HG03558 (cell line): ENCODE data around the gene TMEM138.

Experiments
- ATAC-seq: cut with Tn5 transposase; IDR thresholded peaks from one replicate; pipeline ENCODE4 v1.9.1; 2021; ENCODE audit warnings: moderate number of reproducible peaks; ENCODE audit not compliant: unreplicated experiment; ENCODE audit errors: extremely low read depth

TMEM138 gene

GRCh38 chr11:61340979-61341378, 21.2 kb upstream of the TMEM138 start:
- ATAC-seq: no peak

GRCh38 chr11:61341706-61342105, 20.5 kb upstream of the TMEM138 start:
- no peak for ATAC-seq

- ATAC-seq: no peak
Observed at GRCh38 chr11:61342207-61342803, 19.9 kb upstream of the TMEM138 start.

GRCh38 chr11:61343792-61344745, 18.1 kb upstream of the TMEM138 start:
- ATAC-seq: no peak

- no peak for ATAC-seq
Observed at GRCh38 chr11:61345170-61345610, 17.0 kb upstream of the TMEM138 start.

DNA sequence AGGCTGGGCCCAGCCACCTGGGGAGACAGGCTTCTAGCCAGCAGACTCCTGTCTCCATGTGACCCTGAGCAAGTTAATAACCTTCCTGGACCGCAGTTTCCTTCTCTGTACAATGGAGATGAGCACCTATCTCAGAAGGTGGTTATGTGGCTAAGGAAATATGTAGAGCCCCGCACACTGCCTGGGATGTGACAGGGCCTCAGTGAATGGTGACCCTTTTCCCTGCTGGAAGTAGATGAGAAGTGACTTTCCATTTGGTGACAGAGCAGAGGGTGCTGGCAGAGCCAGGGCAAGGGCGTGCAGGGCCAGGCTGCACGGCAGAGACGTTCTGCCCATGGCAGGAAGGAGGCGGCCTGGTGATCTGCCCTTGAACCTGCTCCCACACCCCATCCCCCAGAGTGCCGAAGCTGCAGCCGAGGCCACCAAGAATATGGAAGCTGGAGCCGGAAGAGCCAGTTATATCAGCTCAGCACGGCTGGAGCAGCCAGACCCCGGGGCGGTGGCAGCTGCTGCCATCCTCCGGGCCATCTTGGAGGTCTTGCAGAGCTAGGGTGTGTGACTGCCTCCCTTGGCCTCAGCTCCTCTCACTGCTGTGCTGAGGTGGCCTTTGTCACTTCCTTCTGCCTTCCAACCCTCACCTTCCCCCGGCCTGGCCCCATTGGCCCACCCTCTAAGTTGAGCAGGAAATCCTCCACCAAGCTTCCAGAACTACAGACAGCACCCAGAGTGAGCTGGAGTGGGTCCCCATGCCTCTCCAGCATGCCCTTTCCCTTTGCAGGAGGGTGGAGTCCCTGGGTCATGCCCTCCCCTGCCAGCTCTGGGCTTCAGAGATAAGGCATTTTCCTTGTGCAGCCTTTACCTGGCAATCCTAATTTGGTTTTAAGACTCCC, 16.0 kb upstream of the TMEM138 start:
- no peak for ATAC-seq

DNA sequence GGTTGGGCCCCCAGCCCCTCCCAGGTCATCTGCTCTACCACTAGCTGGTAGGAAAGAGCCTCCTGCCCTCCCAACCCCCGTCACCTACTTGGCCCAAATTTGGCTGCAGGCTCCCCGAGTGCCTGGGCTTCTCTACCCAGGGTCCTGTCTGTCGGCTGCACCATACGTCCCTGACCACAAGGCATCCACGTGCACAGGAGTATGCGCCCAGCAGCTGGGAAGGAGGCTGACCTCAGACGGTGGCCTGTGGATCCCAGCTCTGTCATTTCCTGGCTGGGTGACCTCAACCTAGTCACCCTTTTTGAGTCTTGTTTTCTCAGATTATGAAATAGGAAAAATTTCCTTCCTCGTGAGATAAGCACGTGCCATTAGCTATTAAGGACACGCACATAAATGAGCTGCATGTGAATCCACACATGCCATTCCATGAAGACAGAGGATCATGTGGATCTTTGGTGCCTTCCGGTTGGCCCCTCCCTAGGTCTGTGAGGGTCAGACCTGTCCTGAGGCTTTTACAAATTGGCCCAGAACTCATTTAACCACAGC, 14.2 kb upstream of the TMEM138 start:
- ATAC-seq: no peak

GRCh38 chr11:61349189-61349751, 12.9 kb upstream of the TMEM138 start:
- ATAC-seq: no peak

DNA sequence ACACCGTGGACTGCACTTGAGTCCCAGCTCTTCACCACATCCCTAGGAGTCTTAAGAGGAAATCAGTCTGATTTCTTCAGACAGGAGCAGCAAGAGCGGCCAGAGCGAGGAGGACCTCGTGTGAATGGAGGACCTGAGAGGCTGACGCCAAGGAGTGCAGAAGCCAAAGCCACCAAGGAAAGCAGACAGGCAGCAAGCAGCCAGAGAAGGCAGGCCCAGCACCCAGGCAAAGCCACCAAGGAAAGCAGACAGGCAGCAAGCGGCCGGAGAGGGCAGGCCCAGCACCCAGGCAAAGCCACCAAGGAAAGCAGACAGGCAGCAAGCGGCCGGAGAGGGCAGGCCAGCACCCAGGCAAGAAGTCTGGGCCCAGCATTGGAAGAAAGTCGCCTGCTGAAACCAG, 12.3 kb upstream of the TMEM138 start:
- no peak for ATAC-seq

- no peak for ATAC-seq
Observed at GRCh38 chr11:61350336-61350735, 11.8 kb upstream of the TMEM138 start.

- no peak for ATAC-seq
Observed at GRCh38 chr11:61350803-61351202, 11.4 kb upstream of the TMEM138 start.

DNA sequence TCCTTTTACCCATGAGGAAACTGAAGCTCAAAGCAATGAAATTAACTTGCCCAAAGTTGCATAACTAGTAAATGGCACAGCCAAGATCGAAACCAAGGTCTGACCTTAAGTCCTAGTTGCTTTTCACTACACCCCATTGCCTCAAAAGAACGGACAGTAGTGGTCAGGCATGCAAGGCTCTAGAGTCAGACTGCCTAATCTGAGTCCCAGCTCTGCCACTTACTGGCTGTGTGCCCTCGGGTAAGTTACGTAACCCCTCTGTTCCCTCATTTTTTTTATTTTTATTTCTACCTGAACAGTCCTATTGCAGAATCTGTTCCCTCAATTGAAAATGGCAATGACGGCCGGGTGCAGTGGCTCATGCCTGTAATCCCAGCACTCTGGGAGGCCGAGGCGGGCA, 10.1 kb upstream of the TMEM138 start:
- no peak for ATAC-seq

- ATAC-seq: no peak
Observed at GRCh38 chr11:61353131-61354067, 8.8 kb upstream of the TMEM138 start.

DNA sequence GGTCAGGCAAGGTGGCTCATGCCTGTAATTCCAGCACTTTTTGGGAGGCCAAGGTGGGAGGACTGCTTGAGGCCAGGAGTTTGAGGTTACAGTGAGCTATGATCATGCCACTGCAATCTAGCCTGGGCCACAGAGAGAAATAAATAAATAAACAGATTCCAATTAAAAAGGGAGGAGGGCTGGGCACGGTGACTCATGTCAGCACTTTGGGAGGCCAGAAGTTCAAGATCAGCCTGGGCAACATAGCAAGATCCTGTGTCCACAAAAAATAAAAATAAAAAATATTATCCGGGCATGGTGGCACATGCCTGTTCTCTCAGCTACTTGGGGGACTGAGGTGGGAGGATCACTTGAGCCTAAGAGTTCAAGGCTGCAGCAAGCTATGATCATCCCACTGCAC, 8.0 kb upstream of the TMEM138 start:
- no peak for ATAC-seq

GRCh38 chr11:61356706-61357105, 5.5 kb upstream of the TMEM138 start:
- ATAC-seq: no peak

DNA sequence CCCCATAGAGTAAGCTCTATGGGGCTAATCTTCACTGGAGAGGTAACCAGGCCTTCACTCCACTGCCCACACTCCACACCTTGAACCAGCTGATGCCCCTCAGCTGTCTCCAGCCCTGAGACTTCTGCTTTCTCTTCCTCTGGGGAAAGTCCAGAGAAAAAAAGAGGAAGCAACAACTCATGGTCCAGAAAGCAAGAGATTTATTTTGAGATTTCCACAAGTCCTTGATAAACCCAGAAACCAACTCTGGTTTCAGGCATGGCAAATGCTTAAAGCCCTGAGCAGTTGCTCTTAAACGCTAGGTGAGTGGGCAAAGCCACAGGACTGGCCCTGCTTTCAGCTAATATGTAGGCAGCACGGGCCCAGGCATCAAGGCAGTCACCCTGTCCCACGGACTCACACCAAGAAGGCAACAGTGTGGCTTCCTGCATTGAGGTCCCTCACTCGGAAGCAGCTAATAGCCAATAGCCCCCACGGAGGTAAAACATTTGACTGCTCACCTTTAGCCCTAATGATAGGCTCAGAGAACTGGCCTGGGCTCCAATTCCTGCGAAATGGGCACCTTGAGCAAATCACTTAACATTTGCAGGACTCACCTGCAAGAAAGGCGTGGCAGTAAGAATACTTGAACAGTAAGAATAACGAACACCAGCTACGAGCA, 4.8 kb upstream of the TMEM138 start:
- no peak for ATAC-seq

- no peak for ATAC-seq
Observed at GRCh38 chr11:61357894-61358239, 4.3 kb upstream of the TMEM138 start.

DNA sequence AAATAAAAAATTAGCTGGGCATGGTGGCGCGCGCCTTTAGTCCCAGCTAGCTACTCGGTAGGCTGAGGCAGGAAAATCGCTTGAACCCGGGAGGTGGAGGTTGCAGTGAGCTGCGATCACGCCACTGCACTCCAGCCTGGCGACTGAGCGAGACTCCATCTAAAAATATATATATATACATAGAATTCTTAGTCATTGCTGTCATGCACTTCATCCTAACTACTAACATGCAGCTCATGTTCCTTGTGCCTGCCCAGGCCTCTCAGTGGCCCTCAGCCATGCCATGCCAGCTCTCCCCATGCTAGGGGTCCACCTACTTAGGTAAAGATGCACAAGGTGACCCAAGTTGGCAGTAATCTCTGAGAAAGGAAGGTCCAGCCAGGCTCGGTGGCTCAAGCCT, 3.6 kb upstream of the TMEM138 start:
- ATAC-seq: no peak

DNA sequence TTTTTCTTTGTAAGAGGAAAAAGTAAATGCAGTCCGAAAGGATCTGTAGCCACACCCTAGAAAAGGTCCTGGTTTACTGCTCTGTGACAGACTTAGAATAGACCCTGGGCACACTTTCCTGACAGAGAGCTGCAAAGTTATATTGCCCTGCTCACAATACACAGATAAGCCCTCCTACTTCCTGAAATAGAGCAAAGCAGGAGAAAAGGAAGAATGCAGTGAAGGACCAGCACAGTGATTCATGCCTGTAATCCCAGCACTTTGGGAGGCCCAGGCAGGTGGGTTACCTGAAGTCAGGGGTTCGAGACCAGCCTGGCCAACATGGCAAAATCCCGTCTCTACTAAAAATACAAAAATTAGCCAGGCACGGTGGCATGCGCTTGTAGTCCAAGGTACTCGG, 2.7 kb upstream of the TMEM138 start:
- ATAC-seq: no peak
